GM10266 (cell line): Measurements from ENCODE around the gene NPAS3.

Source experiments
- DNase-seq: peaks from one replicate; pipeline ENCODE4 v3.0.0; 2012; ENCODE audit errors: extremely low spot score
- CTCF ChIP-seq: IDR thresholded peaks from 2 replicates; pipeline ENCODE4 v1.5.1; 2012; ENCODE audit warnings: mild to moderate bottlenecking, low read depth; ENCODE audit not compliant: control insufficient read depth, insufficient read depth; ENCODE audit errors: missing control alignments

Gene NPAS3

GRCh38 chr14:33675415-33676130 lies 736.9 kb downstream of the NPAS3 start:
- DNase-seq, result no peak
- no peak for TF ChIP-seq CTCF

GRCh38 chr14:33676135-33676566 lies 737.5 kb downstream of the NPAS3 start:
- DNase-seq, result no peak

GRCh38 chr14:33676891-33677290 lies 738.2 kb downstream of the NPAS3 start:
- DNase-seq, result no peak
- TF ChIP-seq CTCF, result no peak

More at GRCh38 chr14:33676135-33676566, 737.5 kb downstream of the NPAS3 start:
- TF ChIP-seq CTCF, result no peak

GRCh38 chr14:33678005-33678404 lies 739.3 kb downstream of the NPAS3 start:
- no peak for DNase-seq
- TF ChIP-seq CTCF, result no peak

- TF ChIP-seq CTCF, result no peak
- DNase-seq, result no peak
Observed at GRCh38 chr14:33679025-33679424, 740.3 kb downstream of the NPAS3 start.

GRCh38 chr14:33679461-33680225 lies 741.0 kb downstream of the NPAS3 start:
- TF ChIP-seq CTCF, result no peak
- no peak for DNase-seq

- no peak for DNase-seq
- TF ChIP-seq CTCF, result no peak
Observed at GRCh38 chr14:33680873-33681272, 742.2 kb downstream of the NPAS3 start.
